GM21515 (cell line): ENCODE results near the gene CKS1B.

Source experiments
- ATAC-seq: cut with Tn5 transposase; IDR thresholded peaks from one replicate; pipeline ENCODE4 v1.9.1; 2021; ENCODE audit not compliant: unreplicated experiment

The CKS1B gene

DNA sequence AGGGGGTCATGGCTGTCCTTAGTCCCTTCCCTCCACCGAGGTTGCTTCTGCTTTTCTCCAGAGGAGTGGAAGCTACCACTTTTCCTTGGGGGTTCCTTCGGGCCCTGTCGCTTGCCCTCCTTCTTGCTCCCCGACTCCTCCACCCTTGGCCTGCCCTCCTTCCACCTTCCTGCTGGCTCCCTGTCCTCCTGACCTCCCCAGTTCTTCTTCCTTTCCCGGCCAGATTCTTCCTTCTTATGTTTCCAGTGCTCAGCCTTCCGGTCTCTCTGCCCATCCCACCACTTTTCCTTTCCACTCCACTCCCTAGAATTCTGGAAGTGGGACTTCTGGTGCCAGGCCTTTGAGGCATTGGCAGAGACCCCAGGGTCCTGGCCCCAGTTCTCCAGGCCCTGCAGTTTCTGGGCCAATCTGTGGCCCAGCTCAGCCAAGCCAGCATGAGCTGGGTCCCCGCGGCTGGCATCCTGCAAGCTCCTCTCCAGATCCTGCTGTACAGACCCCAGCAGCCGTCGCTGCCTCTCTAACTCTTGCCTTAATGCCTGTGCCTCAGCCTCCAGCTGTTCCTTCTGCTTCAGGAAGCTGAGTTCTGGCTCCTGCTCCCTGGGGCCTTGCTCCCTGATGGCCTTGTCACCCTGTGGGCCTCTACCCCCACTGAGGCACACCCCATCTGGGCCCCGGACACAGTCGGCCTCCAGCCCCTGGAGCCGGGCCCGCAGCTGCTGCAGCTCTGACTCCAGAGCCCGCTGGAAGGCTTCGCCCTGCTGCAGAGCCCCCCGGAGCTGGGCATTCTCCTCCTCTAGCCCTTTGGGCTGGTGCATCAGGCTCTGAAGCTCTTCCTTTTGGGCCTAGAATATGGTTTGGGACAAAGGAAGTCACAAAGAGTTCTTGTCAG, 28.3 kb upstream of the CKS1B start:
- ATAC-seq: no peak

DNA sequence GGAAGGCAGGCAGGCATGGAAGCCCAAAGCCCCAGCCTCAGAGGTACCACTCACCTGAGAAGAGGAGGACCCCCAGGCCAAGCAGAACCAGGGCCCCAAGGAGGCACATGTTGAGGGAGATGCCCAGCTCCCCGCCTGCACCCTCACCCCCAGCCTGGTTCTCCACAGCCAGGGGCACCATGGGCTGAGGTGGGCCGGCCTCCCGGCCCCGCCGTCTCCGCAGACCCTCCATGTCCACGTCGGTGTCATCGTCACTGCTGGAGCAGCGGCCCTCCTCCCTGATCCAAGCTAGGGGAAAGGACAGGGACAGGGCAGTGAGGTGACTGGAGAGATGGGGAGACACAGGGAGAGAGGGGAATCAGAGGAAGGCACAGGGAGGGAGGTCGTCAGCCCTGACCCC, 26.4 kb upstream of the CKS1B start:
- ATAC-seq: no peak

DNA sequence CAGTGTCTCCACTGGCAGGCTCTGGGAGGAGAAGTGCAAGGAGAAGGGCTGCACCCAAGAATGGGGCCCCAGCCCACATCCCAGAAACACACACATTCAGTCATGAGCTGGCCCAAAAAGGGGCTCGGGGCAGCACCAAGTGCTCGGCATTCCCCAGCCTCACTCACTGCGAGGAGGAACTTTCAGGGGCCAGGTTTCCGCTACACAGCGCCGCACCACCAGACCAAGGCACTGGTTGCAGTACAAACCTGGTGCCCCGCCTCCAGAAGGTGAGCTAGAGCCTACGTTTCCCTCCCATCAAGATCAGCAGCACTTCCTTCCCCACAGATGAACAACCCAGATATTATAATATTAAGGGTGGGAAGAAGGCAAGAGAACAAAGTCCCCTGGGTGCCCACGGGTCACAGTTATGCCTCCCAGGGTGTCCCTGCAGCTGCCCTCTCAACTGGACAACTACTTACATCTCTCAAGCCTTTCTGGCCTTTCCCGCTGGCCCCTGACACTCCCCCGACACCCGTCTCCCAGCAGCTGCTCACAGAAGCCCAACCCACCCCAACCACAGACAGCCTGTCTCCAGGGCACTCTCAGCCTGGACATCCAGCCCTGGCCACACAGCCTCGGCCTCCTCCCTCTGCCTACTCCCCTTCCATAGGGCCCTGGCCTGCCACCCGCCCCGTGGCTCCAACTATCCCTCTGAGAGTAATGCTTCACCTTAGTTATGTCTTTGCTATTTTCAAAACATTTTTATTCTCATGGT, 22.4 kb upstream of the CKS1B start:
- no peak for ATAC-seq

DNA sequence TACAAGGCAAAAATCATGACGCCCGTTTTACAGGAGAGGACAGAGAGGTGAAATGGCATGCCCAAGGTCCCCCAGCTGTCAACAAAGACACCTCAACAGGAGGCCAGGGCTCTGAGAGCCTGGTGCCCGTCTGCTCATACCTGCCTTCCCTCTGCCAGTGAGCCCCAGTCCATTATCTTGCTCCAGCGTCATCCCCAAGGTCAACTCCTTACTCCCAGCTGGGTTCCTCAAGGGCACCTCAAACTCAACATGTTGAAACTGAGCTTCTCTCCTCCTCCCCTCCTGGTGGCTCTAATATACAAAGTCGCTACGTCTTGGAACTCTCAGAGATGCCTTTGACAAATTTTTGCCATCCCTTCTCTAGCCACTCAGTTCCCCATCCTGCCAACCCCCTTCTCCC, 21.8 kb upstream of the CKS1B start:
- ATAC-seq: no peak

DNA sequence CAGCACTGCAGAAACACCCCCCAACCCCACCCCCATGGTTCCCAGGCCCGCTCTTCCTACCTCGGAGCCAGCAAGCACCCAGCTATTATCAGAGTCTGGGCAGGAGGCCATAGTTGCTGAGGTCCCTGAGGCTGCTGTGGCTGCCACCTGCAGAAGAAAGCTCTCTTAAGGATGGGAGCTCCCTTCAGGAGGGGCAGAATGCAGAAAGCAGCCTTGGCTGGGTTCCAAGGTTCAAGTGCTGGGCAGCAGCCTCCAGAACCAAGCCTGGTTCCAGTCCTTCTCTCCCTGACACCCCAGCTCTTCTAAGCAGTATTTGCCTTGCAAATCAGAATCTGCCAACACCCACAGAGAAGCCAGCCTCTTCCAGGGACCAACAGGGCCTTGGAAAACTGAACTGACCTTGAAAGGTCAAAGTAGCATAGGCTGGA, 20.9 kb upstream of the CKS1B start:
- no peak for ATAC-seq

DNA sequence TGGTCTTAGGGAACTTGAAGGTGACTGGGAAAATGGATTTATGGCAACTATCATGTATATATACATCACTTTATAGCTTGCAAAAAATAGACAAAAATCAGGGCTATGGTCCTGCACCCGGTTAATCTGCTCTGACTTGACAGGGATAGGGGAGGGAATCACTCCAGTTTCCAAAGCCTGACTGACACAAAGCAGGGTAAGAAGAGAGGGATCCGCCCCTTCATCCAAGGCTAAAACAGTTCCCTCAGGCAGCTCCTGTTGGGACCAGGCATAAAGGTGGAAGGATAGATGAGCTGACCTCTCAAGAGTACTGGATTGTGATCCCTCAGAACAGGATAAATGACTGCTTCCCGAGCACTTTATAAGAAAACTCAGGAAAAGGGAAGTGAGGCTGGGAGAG, 19.9 kb upstream of the CKS1B start:
- ATAC-seq: no peak

DNA sequence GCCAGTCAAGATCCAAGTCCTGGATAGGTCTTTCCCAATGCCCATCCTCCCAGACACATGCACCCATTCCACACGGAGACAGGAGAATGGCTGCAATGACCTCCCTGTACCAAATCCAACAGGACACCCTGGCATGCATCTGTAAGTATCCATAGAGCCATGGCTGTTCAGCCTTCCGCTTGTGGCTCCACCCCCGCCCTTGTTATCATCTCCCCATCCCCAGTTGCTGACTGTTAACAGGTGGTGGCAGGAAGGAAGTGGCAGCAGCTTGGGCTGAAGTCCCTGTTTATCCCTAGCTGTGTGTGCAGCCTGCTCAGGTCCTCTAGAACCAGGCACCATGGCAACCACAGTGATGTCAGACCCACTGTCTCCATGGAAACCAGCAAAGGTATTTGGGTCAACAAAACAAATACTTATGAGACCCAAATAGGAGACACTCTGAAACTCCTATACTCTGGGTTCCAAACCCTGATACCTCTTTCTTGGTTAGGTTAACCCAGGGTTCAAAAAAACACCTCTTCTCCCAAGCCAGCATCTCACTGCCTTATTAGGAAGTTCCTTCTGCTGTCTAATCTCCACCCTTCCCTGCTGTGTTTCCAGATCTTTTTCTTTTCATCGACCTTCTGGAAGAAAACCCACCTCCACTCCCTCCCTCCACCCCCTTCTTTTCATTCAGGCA, 19.3 kb upstream of the CKS1B start:
- no peak for ATAC-seq

DNA sequence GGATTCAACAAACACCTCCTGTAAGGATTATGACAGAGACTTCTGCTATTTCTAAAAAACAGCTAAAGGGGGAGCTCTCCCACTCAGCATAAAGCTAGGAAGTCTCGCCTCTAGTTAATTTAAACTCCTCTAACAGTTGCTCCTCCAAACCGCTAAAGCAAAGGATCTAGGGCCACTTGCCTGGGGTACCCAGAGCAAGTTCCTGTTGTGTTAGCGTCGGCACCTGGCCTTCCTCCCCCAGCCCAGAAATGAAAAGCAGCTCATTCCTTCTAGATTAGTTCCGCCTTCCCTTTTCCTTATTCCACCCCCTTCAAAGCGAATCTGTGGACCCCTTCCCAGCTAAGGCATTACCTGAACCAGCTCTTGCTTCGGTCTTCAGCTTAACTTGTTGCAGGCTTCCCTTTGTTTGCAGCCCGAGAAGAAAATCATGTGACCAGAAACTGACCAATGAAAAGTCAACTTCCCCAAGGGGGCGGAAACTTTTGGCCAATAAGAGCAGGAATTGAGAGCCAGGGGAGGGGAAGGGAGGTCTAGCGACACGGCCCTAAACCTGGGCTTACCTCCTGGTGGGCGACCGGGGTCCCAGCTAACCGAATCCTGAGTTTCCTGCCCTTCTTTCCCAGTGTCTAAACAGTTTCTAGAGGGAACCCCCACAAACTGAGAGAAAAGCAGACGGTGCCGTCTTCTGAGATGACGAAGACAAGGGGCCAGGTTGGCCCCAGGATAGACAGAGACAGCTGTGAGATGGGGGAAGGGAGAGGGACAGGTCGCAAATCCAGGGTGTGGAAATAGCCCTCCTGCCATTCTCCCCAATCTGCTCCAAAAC, 18.6 kb upstream of the CKS1B start, which contains the start of gene PBXIP1:
Gene PBXIP1 (minus strand): TSS at position 382 of the 826 bp plus-strand sequence. CDS start 2,378 bp downstream, outside the sequence.
- peak; percentile 50 for ATAC-seq

DNA sequence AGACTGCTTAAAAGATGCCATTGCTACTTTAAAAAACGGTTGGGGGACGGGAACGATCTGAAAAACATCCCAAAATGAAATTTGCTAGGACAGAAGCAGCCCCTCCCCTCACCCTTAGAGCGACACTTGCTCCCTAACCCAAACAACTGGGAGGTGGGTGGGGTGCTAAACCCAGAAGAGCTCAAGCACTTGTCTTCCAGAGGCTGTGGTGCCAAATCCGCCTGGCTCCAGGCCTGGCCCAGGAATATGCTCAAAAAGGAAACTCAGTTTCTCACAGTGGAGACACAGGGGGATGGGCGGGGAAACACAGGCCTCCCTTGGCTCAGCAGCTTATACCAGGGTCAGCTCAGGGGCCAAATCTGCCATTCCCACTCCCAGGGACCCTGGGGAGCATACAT, 17.9 kb upstream of the CKS1B start:
- no peak for ATAC-seq

DNA sequence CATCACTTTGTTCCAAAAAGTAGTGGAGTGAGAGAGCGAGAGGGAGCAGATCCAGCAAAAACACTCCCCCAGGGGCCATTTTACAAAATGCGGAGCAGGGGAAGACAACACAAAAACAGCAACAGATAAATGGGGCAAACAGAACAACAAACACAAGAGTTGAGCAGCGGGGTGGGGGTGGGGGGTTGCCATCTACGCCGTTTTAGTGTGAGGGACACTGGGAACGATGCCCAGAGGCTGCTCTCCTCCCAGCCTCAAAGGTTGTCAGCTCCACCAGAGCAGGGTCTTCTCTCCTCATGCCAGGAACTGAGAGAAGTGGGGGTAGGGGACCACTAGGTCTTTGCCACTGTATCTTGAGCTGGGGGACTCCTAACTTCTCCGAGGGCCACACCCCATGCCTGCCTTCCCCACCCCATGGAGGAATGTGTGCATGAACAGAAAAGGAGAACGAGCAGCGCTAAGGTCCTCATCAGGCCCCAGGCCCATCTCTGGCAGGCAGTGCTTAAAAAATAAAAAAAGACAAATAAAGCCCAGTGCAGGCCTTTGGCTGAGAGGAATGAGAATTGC, 17.3 kb upstream of the CKS1B start:
- ATAC-seq: no peak

DNA sequence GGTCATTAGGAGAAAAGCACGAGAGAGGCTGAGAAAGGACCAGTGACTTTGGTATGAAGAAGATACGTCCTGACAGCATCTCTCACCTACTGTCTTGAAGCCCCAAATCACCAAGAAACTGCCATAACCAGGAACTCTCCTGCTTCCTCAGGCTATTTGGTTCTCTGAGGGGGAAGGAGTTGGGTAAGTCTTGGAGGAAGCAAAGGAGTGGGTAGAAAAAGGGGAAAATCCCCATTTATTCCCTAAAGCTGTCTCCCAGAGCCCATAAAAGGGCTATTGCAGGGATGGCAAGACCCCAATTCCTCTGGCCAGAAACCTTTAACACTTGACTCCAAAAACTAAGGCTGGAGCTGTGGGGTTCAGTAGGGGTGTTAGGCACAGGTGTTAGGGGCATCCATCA, 16.4 kb upstream of the CKS1B start:
- ATAC-seq: no peak

DNA sequence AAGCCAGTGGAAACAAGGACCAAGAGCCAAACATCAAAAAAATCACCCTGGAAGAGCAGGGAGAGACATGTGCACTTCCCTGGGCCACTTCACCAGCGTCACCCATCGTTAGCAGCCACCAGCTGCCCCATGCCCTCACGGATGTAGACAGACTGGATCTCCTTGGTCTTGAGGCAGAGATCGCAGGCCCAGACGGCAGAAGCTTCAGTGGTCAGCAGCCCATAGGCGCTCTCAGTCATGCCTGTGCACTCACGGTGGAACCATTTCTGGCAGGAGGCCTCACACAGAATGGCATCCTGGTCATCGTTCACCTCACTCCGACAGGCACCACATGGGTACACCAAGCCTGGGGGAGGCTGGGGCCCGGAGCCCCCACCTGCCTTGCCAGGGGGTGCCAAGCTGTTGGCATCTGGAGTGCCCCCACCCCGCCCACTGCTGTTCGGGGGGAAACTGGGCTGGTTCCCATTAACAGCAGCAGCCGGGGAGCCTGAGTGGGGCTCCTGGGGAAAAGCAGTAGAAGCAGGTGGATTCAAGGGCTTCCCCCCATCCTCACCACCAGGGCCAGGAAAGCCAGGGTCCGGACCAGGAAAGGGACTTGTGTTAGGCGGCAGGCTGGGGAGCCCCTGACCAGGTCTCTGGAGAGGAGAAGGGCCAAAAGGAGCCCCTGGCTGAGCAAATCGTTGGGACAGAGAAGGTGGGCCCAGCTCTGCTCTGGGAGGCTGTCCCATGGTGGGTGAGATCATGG, 15.6 kb upstream of the CKS1B start:
- ATAC-seq: no peak

DNA sequence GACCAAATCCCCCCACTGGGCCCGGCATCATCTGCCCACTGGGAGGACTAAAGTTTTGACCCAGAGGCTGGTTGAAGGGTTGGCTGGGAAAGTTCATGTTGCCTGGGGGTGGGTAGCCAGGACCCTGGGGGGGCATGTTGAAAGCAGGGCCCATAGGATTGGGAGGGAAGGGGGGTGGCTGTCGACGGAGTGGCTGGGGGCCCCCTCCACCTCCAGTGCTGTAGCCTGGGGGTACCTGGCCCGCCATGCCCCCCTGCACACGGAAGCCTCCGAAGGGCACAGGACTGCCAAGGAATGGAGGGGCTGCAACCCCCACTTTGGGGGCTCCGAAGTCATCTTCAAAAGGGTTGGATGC, 15.1 kb upstream of the CKS1B start:
- no peak for ATAC-seq

DNA sequence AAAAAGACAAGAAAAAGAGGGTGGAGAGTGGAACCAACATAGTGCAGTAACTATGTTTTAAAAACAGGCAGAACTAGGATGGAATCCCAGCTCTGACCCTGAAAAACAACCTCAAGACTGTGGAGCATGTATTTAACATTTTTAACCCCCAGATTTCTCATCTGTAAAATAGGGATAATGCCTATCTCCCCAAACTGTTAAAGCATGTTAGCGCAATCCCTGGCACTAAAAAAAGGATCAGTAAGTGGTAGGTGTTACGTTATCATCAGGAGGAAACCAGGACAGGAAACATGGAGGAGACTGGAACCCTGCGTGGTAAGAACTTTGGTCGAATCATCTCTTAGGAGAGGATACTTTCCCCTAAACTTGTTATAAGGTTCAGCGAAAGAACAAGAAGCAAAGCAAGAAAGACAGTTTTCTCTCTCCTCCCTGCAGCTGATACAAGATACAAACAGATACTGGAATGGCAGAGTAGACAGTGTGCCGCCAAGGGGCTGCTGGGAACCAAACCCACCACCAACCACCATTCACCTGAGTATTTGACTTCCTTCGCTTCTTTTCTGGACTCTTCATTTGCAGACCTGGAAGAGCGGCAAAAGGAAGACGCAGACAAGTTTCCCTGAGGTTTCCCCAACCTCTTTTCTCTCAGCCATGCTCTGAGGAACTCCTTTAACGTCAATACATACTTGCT, 13.9 kb upstream of the CKS1B start:
- no peak for ATAC-seq

DNA sequence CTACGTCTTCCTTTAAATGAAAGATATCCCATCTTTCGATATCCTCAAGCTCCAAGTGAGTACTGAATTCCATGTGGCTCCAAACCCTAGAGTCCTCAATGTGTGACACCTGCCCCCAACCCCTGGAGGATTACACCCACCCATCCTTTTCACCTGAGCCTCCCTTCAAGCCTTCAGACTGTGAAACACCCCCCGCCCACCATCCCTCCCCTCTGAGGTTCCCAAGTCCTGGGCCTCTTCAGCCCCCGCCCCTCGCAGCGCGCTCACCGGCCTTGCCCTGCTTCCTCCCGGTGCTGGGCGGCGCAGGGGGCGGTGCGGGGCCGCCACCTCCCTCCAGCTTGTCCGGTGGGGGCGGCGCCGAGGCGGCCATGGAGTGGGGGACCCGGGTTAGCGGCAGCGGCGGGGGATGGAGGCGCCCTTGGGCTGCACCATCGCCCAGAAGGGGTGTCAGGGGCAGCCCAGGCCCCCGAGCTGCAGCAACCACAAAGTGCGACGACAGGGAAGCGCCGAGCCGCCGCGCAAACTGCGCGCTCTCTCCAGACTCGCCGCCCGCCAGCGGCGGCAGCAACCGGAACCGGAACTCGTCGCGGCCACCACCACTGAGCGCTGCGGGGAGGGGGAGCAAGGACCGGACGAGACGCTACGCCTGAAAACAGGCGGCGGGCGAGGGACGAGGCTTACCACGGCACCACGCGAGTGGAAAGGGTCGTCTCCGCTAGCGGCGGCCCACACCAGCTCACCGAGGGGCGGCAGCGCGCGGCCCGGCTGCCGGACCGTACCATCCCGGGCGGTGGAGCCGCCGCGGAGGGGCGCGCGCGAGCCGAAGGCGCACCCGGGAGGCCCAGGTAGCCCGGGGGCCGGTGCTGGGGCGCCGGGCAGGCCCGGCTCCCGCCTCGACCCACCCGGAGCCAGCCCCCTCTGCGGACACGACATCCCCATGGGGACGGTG, 13.0 kb upstream of the CKS1B start, which contains the start of gene PYGO2:
Gene PYGO2 (minus strand): TSS at position 576 of the 949 bp plus-strand sequence. CDS start 206 bp downstream, at position 370.
- ATAC-seq: peak; percentile 54

DNA sequence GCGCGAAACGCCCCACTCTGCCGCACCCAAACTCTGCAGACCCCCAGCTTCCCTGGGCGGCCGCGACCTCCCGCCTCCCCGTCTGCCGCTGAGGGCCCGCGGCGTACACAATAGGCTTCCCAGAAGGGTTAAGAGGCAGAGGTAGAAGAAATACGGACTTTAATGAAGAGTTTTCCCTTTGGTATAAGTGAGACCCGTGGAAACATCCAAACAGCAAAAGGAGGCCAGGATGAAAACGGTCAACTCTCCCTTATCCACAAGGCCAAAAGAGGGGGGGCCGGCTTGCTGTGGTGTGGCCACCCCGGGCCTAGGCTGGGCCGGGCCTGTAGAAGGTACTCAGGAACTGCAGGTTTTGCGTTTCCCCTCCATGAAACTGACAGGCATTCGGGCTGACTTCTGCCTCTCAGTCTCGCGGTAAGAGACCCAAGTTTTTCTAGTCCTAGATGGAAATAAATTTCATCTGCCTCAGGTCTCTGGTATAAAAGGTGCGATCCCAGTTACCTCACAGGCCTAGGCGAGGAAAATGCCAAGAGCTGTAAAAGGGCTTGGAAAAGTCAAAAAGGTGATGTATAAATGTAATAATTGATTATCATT, 12.2 kb upstream of the CKS1B start:
- ATAC-seq: no peak

DNA sequence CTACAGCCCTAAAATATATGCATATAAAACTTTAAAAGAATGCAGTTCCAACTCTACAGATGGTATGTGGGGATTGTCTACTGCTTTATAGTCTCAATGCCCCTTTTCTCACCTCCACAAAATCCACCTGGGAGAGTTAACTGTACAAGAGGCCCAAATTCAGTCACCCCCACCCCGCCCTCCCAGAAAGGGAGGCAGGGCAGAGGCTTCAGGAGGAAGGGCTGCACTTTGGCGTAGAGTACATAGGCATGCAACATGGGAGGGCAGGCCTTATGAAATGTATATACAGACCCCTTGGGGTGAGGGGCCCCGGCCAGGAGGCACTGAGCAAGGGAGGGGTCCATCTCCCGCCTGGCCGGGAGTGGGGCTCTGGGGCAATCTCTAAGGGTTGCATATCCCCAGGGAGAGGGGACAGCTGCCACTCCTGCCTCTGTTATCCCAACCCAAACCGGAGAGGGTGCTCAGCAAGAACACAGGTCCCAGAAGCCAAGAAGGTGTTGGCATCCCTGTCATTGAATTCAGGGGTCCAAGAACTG, 11.6 kb upstream of the CKS1B start:
- no peak for ATAC-seq
